NOMO-1 treated with DMSO at 0.1 percent for 48 hours (cell line): Measurements from ENCODE around the gene MMP11.

Experiments
- DNase-seq: peaks from one replicate; lab custom pipeline; 2025; ENCODE audit not compliant: unreplicated experiment; lab: John Stamatoyannopoulos, UW

The MMP11 gene

GRCh38 chr22:23827351-23827995, 54.8 kb downstream of the MMP11 start:
- DNase-seq: no peak

GRCh38 chr22:23828800-23829680, 56.4 kb downstream of the MMP11 start:
- DNase-seq: no peak

- DNase-seq: no peak
Observed at GRCh38 chr22:23829845-23830372, 57.3 kb downstream of the MMP11 start.

GRCh38 chr22:23831261-23831660, 58.6 kb downstream of the MMP11 start:
- DNase-seq: no peak

- no peak for DNase-seq
Observed at GRCh38 chr22:23831781-23832180, 59.1 kb downstream of the MMP11 start.

- DNase-seq: no peak
Observed at GRCh38 chr22:23832226-23833016, 59.8 kb downstream of the MMP11 start.

- no peak for DNase-seq
Observed at GRCh38 chr22:23833017-23833751, 60.5 kb downstream of the MMP11 start.
